ENCODE results near the gene BEND3.

GRCh38 chr6:107033126-107033525, 82.2 kb downstream of the BEND3 start:
- TF ChIP-seq, protein P1, sequence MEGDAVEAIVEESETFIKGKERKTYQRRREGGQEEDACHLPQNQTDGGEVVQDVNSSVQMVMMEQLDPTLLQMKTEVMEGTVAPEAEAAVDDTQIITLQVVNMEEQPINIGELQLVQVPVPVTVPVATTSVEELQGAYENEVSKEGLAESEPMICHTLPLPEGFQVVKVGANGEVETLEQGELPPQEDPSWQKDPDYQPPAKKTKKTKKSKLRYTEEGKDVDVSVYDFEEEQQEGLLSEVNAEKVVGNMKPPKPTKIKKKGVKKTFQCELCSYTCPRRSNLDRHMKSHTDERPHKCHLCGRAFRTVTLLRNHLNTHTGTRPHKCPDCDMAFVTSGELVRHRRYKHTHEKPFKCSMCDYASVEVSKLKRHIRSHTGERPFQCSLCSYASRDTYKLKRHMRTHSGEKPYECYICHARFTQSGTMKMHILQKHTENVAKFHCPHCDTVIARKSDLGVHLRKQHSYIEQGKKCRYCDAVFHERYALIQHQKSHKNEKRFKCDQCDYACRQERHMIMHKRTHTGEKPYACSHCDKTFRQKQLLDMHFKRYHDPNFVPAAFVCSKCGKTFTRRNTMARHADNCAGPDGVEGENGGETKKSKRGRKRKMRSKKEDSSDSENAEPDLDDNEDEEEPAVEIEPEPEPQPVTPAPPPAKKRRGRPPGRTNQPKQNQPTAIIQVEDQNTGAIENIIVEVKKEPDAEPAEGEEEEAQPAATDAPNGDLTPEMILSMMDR (IDR thresholded peaks at IDR 0.05): no peak
- no peak for TF ChIP-seq POLR2A (IDR thresholded peaks at IDR 0.05)

All from Peyer's patch (tissue), 4 donors.